ENCODE data around the gene CAMK1G.

DNA sequence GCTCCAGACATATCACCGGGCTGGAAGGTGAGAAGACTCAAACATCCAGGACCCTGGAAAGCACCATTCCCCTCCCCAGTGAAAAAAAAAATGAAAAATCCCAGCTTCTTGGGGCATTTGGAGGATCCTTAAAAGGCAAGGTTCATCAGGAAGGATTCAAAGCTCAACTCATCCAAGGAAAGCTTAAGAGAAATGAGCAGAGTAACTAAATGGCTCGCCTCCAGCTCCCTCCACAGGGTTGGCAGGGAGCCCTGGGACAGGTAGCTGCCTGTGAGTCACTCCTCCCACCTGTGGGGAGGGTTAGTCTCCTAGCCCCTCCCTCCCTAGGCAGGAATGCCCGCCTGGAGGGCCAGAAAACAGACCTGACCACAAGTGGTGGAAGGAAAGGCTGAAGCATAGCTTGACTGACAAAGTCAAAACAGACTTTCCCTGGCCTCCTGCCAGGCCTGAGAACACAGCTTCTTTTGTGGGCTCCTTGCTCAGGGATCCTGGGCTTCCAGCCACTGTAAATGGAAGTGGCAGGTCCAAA lies 69.4 kb downstream of the CAMK1G start:
- TF ChIP-seq, protein P1, sequence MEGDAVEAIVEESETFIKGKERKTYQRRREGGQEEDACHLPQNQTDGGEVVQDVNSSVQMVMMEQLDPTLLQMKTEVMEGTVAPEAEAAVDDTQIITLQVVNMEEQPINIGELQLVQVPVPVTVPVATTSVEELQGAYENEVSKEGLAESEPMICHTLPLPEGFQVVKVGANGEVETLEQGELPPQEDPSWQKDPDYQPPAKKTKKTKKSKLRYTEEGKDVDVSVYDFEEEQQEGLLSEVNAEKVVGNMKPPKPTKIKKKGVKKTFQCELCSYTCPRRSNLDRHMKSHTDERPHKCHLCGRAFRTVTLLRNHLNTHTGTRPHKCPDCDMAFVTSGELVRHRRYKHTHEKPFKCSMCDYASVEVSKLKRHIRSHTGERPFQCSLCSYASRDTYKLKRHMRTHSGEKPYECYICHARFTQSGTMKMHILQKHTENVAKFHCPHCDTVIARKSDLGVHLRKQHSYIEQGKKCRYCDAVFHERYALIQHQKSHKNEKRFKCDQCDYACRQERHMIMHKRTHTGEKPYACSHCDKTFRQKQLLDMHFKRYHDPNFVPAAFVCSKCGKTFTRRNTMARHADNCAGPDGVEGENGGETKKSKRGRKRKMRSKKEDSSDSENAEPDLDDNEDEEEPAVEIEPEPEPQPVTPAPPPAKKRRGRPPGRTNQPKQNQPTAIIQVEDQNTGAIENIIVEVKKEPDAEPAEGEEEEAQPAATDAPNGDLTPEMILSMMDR (IDR thresholded peaks at IDR 0.05 in 2 of 3, conservative IDR thresholded peaks at IDR 0.05 in 1 of 3; ENCODE audit: borderline replicate concordance in 1 of 3, insufficient read depth in 1 of 3, low read depth in 2 of 3, low read length in 2 of 3): no peak
- TF ChIP-seq RAD21 (IDR thresholded peaks at IDR 0.05; ENCODE audit: low read depth) (no peak), POLR2A (IDR thresholded peaks at IDR 0.05; ENCODE audit: borderline replicate concordance, extremely low read depth, insufficient read depth, insufficient read length) (no peak), JUND (IDR thresholded peaks at IDR 0.05) (no peak), YY1 (IDR thresholded peaks at IDR 0.05; ENCODE audit: extremely low read depth, insufficient replicate concordance, low read depth, low read length) (peak; percentile 52), ATF3 (IDR thresholded peaks at IDR 0.05) (no peak), EZH2 (IDR thresholded peaks at IDR 0.05) (no peak), EZH2phosphoT487 (IDR thresholded peaks at IDR 0.05; ENCODE audit: borderline replicate concordance) (no peak)
- TF ChIP-seq, protein P2, sequence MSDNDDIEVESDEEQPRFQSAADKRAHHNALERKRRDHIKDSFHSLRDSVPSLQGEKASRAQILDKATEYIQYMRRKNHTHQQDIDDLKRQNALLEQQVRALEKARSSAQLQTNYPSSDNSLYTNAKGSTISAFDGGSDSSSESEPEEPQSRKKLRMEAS (IDR thresholded peaks at IDR 0.05): no peak
